NCI-H748 (cell line): Measurements from ENCODE around the gene SPTBN4.
"Not testable (repeated sequence)": the region's sequence is repeated elsewhere in the genome, so short reads cannot be mapped to it uniquely, and the experiment has no call there.

ENCODE experiments used
- DNase-seq: peaks from one replicate; lab custom pipeline; 2025; ENCODE audit not compliant: unreplicated experiment; lab: John Stamatoyannopoulos, UW

SPTBN4 gene

GRCh38 chr19:40464059-40465024 lies 2.5 kb upstream of the SPTBN4 start:
- DNase-seq: peak; percentile 85

GRCh38 chr19:40465025-40465556 lies 1.7 kb upstream of the SPTBN4 start:
- DNase-seq: peak; percentile 53

- DNase-seq: peak; percentile 98
These were observed 1.1 kb upstream of the SPTBN4 start, which contains the start of gene BLVRB for GRCh38 chr19:40465557-40466218. TSS of gene BLVRB (minus strand) at chr19:40465745. CDS start at chr19:40465688, 57 bp downstream.

- peak; percentile 40 for DNase-seq
These were observed 399 bp upstream of the SPTBN4 start for GRCh38 chr19:40466219-40466984.

GRCh38 chr19:40469011-40469410 lies 2.2 kb downstream of the SPTBN4 start:
- DNase-seq: no peak

GRCh38 chr19:40471111-40471510 lies 4.3 kb downstream of the SPTBN4 start:
- DNase-seq: no peak

GRCh38 chr19:40472516-40472915 lies 5.7 kb downstream of the SPTBN4 start:
- DNase-seq: no peak

- no peak for DNase-seq
These were observed 7.9 kb downstream of the SPTBN4 start for GRCh38 chr19:40474737-40475136.

- not testable (repeated sequence) for DNase-seq
These were observed 9.3 kb downstream of the SPTBN4 start for GRCh38 chr19:40475878-40476644.

- no peak for DNase-seq
These were observed 19.2 kb downstream of the SPTBN4 start for GRCh38 chr19:40486017-40486416.

GRCh38 chr19:40489882-40490230 lies 23.1 kb downstream of the SPTBN4 start:
- no peak for DNase-seq

GRCh38 chr19:40492274-40492673 lies 25.5 kb downstream of the SPTBN4 start:
- no peak for DNase-seq

GRCh38 chr19:40493778-40494177 lies 27.0 kb downstream of the SPTBN4 start:
- no peak for DNase-seq

GRCh38 chr19:40494191-40494838 lies 27.5 kb downstream of the SPTBN4 start:
- no peak for DNase-seq

- no peak for DNase-seq
These were observed 30.4 kb downstream of the SPTBN4 start for GRCh38 chr19:40497214-40497613.

GRCh38 chr19:40499320-40499719 lies 32.5 kb downstream of the SPTBN4 start:
- DNase-seq: no peak

GRCh38 chr19:40500678-40501530 lies 34.1 kb downstream of the SPTBN4 start:
- DNase-seq: not testable (repeated sequence)

- no peak for DNase-seq
These were observed 34.8 kb downstream of the SPTBN4 start for GRCh38 chr19:40501599-40501998.

GRCh38 chr19:40502081-40502480 lies 35.3 kb downstream of the SPTBN4 start:
- DNase-seq: no peak
